H1 (cell line): Measurements from ENCODE around the gene CCNG1. TPM values are rescaled to one million over a fixed set of nuclear protein-coding genes. Genes with fewer than 3 reads are reported as not detected.
"Not testable (repeated sequence)": the region's sequence is repeated elsewhere in the genome, so short reads cannot be mapped to it uniquely, and the experiment has no call there.

Experiments
- CTCF ChIA-PET: fragments of 300-600 bp; sonication (Branson Sonifier 250); formaldehyde crosslinking; loops from one replicate; lab custom pipeline; 2021; ENCODE audit not compliant: partially characterized antibody; lab: Charles Lee
- POLR2A ChIA-PET: fragments of 300-600 bp; sonication (Branson Sonifier 250); formaldehyde crosslinking; loops from one replicate; lab custom pipeline; 2021; ENCODE audit warnings: inconsistent platforms; ENCODE audit not compliant: partially characterized antibody; lab: Charles Lee
- DNase-seq, 2 experiments: peaks; one replicate each; pipeline versions ENCODE4 v3.0.0 to v3.0.0-alpha.2; 2010 to 2022; ENCODE audit warnings: low spot score in 2 of 2, low read depth in 1 of 2, mixed read lengths in 1 of 2
- FAIRE-seq: peaks from 2 replicates; lab custom pipeline; 2011; peaks lifted over from hg19 to GRCh38; lab: Jason Lieb, UNC
- H2AFZ ChIP-seq: 2 replicates; pipeline ENCODE4 v1.8.1; 2012; ENCODE audit warnings: low read length, inconsistent platforms
- H2AK5ac ChIP-seq: 2 replicates; pipeline ENCODE4 v1.6.1; 2013; ENCODE audit warnings: low read depth, low read length
- H2BK120ac ChIP-seq: replicated peaks from 2 replicates; pipeline ENCODE3; 2013; ENCODE audit warnings: low read depth, low read length, inconsistent platforms
- H2BK12ac ChIP-seq: 2 replicates; pipeline ENCODE4 v1.6.1; 2013; ENCODE audit warnings: low read depth, low read length
- H2BK15ac ChIP-seq: 2 replicates; pipeline ENCODE4 v1.6.1; 2013; ENCODE audit warnings: low read length
- H2BK20ac ChIP-seq: 2 replicates; pipeline ENCODE4 v1.6.1; 2013; ENCODE audit warnings: low read length
- H2BK5ac ChIP-seq: 2 replicates; pipeline ENCODE4 v1.6.1; 2013; ENCODE audit warnings: low read depth, low read length
- H3K14ac ChIP-seq: 2 replicates; pipeline ENCODE4 v1.6.1; 2013; ENCODE audit warnings: inconsistent platforms; ENCODE audit not compliant: insufficient read length
- H3K18ac ChIP-seq: 2 replicates; pipeline ENCODE4 v1.6.1; 2013; ENCODE audit warnings: low read length; ENCODE audit errors: extremely low read depth
- H3K23ac ChIP-seq: 2 replicates; pipeline ENCODE4 v1.6.1; 2013; ENCODE audit warnings: inconsistent platforms; ENCODE audit not compliant: insufficient read length
- H3K23me2 ChIP-seq: 2 replicates; pipeline ENCODE4 v1.6.1; 2013; ENCODE audit warnings: low read depth, low read length
- H3K27ac ChIP-seq: 2 replicates; pipeline ENCODE4 v1.6.1; 2011; ENCODE audit warnings: low read depth, low read length, inconsistent platforms
- H3K27me3 ChIP-seq, 4 experiments: replicated peaks in 1 of 4; 1 replicate in 1 of 4; 2 replicates in 3 of 4; pipeline versions ENCODE4 v1.6.1 to v1.8.1; 2011 to 2013; ENCODE audit warnings: low read length in 3 of 4, mild to moderate bottlenecking in 3 of 4, inconsistent platforms in 2 of 4, mixed read lengths in 2 of 4, moderate library complexity in 1 of 4; ENCODE audit not compliant: control insufficient read depth in 3 of 4, insufficient read depth in 3 of 4; ENCODE audit errors: extremely low read depth in 1 of 4
- H3K36me3 ChIP-seq, 4 experiments: 2 replicates each; pipeline versions ENCODE4 v1.6.1 to v1.8.1; 2011 to 2013; ENCODE audit warnings: mild to moderate bottlenecking in 4 of 4, low read length in 3 of 4, moderate library complexity in 2 of 4, control low read depth in 1 of 4, inconsistent platforms in 1 of 4; ENCODE audit not compliant: insufficient read depth in 4 of 4, control insufficient read depth in 2 of 4
- H3K4ac ChIP-seq: replicated peaks from 2 replicates; pipeline ENCODE3; 2013; ENCODE audit warnings: low read length, low read depth, mixed read lengths, inconsistent platforms; ENCODE audit not compliant: insufficient read length
- H3K4me1 ChIP-seq, 4 experiments: replicated peaks in 1 of 4; 1 replicate in 1 of 4; 2 replicates in 3 of 4; pipeline versions ENCODE4 v1.6.1 to v1.8.1; 2011 to 2013; ENCODE audit warnings: low read length in 3 of 4, inconsistent platforms in 2 of 4, mixed read lengths in 1 of 4; ENCODE audit not compliant: insufficient read depth in 4 of 4, control insufficient read depth in 3 of 4
- H3K4me2 ChIP-seq, 2 experiments: 2 replicates each; pipeline versions ENCODE4 v1.6.1 to v1.8.1; 2011 to 2013; ENCODE audit warnings: low read depth in 2 of 2, low read length in 2 of 2, control low read depth in 1 of 2, inconsistent platforms in 1 of 2, mild to moderate bottlenecking in 1 of 2; ENCODE audit not compliant: insufficient read depth in 1 of 2
- H3K4me3 ChIP-seq, 4 experiments: fragments of 200-600, 300-600 bp in 1 of 4; sonication (generic), shearing (Covaris generic), sonication (Bioruptor Twin) in 1 of 4; 2 replicates each; pipeline versions ENCODE4 v1.5.1 to v1.8.1; 2011 to 2016; ENCODE audit warnings: low read length in 4 of 4, low read depth in 3 of 4, control low read depth in 2 of 4, inconsistent platforms in 2 of 4, mild to moderate bottlenecking in 2 of 4, mixed read lengths in 1 of 4, moderate library complexity in 1 of 4; ENCODE audit not compliant: insufficient read depth in 2 of 4; ENCODE audit errors: extremely low read depth in 1 of 4
- H3K56ac ChIP-seq: replicated peaks from 2 replicates; pipeline ENCODE3; 2013; ENCODE audit warnings: low read depth, mild to moderate bottlenecking, mixed read lengths, low read length, inconsistent platforms; ENCODE audit not compliant: insufficient read length
- H3K79me1 ChIP-seq: 2 replicates; pipeline ENCODE4 v1.6.1; 2013; ENCODE audit warnings: low read depth, low read length, control low read depth
- H3K79me2 ChIP-seq, 2 experiments: 2 replicates each; pipeline versions ENCODE4 v1.6.1 to v1.8.1; 2012 to 2013; ENCODE audit warnings: low read length in 2 of 2, mild to moderate bottlenecking in 2 of 2, inconsistent platforms in 1 of 2; ENCODE audit not compliant: insufficient read depth in 2 of 2, control insufficient read depth in 1 of 2
- H3K9ac ChIP-seq, 4 experiments: replicated peaks in 1 of 4; 1 replicate in 1 of 4; 2 replicates in 3 of 4; pipeline versions ENCODE4 v1.6.1 to v1.8.1; 2011 to 2013; ENCODE audit warnings: low read depth in 3 of 4, low read length in 3 of 4, control low read depth in 2 of 4, mild to moderate bottlenecking in 2 of 4, moderate library complexity in 2 of 4, inconsistent platforms in 1 of 4; ENCODE audit errors: extremely low read depth in 1 of 4
- H3K9me3 ChIP-seq, 2 experiments: 2 replicates each; pipeline versions ENCODE4 v1.6.1 to v1.8.1; 2012 to 2013; ENCODE audit warnings: mild to moderate bottlenecking in 2 of 2, moderate library complexity in 2 of 2, control low read depth in 1 of 2, inconsistent platforms in 1 of 2, low read depth in 1 of 2, low read length in 1 of 2, mixed read lengths in 1 of 2; ENCODE audit not compliant: insufficient read depth in 2 of 2
- H4K20me1 ChIP-seq, 2 experiments: replicated peaks in 1 of 2; 2 replicates each; pipeline versions ENCODE3 to v1.8.1; 2011 to 2013; ENCODE audit warnings: inconsistent platforms in 2 of 2, low read length in 2 of 2, mild to moderate bottlenecking in 1 of 2; ENCODE audit not compliant: insufficient read depth in 2 of 2, control insufficient read depth in 1 of 2
- H4K5ac ChIP-seq: 2 replicates; pipeline ENCODE4 v1.6.1; 2013; ENCODE audit warnings: low read length, low read depth, mixed read lengths, inconsistent platforms; ENCODE audit not compliant: insufficient read length
- H4K8ac ChIP-seq: 2 replicates; pipeline ENCODE4 v1.8.0; 2013; ENCODE audit warnings: mild to moderate bottlenecking, moderate library complexity, low read length, inconsistent platforms; ENCODE audit not compliant: insufficient read depth; ENCODE audit errors: extremely low read depth
- H4K91ac ChIP-seq: replicated peaks from 2 replicates; pipeline ENCODE3; 2013; ENCODE audit warnings: low read length, mixed read lengths, inconsistent platforms; ENCODE audit not compliant: insufficient read length
- FOSL1 ChIP-seq: IDR thresholded peaks from 2 replicates; pipeline ENCODE4 v1.6.1; 2011; ENCODE audit warnings: mild to moderate bottlenecking, low read depth, low read length, moderate library complexity; ENCODE audit not compliant: insufficient read depth
- JUND ChIP-seq: IDR thresholded peaks from 2 replicates; pipeline ENCODE4 v1.6.1; 2011; ENCODE audit warnings: mild to moderate bottlenecking, improper control_type of control experiment, low read length
- POLR2AphosphoS5 ChIP-seq: IDR thresholded peaks from 2 replicates; pipeline ENCODE4 v1.6.1; 2011; ENCODE audit warnings: low read depth, low read length
- TAF1 ChIP-seq: IDR thresholded peaks from 2 replicates; pipeline ENCODE4 v1.6.1; 2011; ENCODE audit warnings: mild to moderate bottlenecking, low read depth, low read length
- WGBS, 2 experiments: shearing (Covaris generic) in 1 of 2; methylation state at CpG; one replicate each; pipeline versions ENCODE4 v1.1.6 to v1.1.7; 2013 to 2015; ENCODE audit warnings: low lambda C conversion rate in 2 of 2, mixed read lengths in 2 of 2, inconsistent platforms in 1 of 2, low coverage in 1 of 2, missing lambda C conversion rate in 1 of 2; ENCODE audit not compliant: insufficient replicate concordance in 2 of 2, insufficient coverage in 1 of 2, insufficient read length in 1 of 2; ENCODE audit errors: extremely low coverage in 1 of 2, missing lambda C conversion rate in 1 of 2; 5-methylcytosine and 5-hydroxymethylcytosine counted together
- polyA plus RNA-seq, 7 experiments: library from polyadenylated mRNA; depleted of rRNA in 3 of 7; stranded (reverse) in 5 of 7; unstranded in 2 of 7; fragments of >200 nt in 5 of 7; fragments of 200-250 nt in 2 of 7; gene quantifications; 1 replicate in 5 of 7; 2 replicates in 1 of 7; 4 replicates in 1 of 7; pipeline versions ENCODE4 v1.2.1 to v1.2.3, GENCODE V29; 2011 to 2013; ENCODE audit warnings: missing spikeins in 2 of 7, mixed read lengths in 2 of 7
- total RNA-seq: library from RNA; stranded (reverse); fragmentation: NEBNext Ultra II Directional; extraction: Animal tissue kit (Norgen Biotek cat#: 25700); gene quantifications from 2 replicates; pipeline ENCODE4 v1.2.1, GENCODE V29; 2021

CCNG1 gene
- total and polyA plus RNA-seq, 2 of the 8 experiments (the other 6 are each of a cell fraction or from before 2014, with no cell fraction given): 165 to 369 TPM

GRCh38 chr5:163395792-163396191 lies 41.6 kb upstream of the CCNG1 start (continued):
- TF ChIP-seq TAF1 (no peak), FOSL1 (no peak), POLR2AphosphoS5 (no peak), JUND (no peak)

GRCh38 chr5:163396818-163397340 lies 40.5 kb upstream of the CCNG1 start:
- DNase-seq, H2AK5ac ChIP-seq, H3K14ac ChIP-seq, FAIRE-seq, H3K4me2 ChIP-seq, H3K4ac ChIP-seq, H3K79me2 ChIP-seq, H2BK15ac ChIP-seq, H4K20me1 ChIP-seq, POLR2A ChIA-PET, H3K23me2 ChIP-seq, H3K18ac ChIP-seq, H4K91ac ChIP-seq, H3K9ac ChIP-seq, H2BK5ac ChIP-seq, H2BK20ac ChIP-seq, H2BK120ac ChIP-seq, H2AFZ ChIP-seq, H3K27ac ChIP-seq, H3K56ac ChIP-seq, H3K36me3 ChIP-seq, H3K23ac ChIP-seq, H2BK12ac ChIP-seq, H3K4me1 ChIP-seq, H3K4me3 ChIP-seq, H3K79me1 ChIP-seq, H3K27me3 ChIP-seq, H4K8ac ChIP-seq, H3K9me3 ChIP-seq, H4K5ac ChIP-seq: not testable (repeated sequence)
- 91% methylated on average over 9 of the region's 9 CpGs; no CpG with 5 or more reads in 1 of the 2 experiments for whole genome bisulfite sequencing, 2 experiments
- CTCF ChIA-PET: interaction anchor here (2.3 to 3.6 kb wide), 2 partner anchors 10 to 50 kb away, joined by 7 to 23 read pairs; no protein-coding TSS in a partner anchor
